GM21619 (cell line): Measurements from ENCODE around the gene CUX1.

Experiments used
- ATAC-seq: cut with Tn5 transposase; IDR thresholded peaks from one replicate; pipeline ENCODE4 v1.9.1; 2021; ENCODE audit not compliant: unreplicated experiment

Gene CUX1

DNA sequence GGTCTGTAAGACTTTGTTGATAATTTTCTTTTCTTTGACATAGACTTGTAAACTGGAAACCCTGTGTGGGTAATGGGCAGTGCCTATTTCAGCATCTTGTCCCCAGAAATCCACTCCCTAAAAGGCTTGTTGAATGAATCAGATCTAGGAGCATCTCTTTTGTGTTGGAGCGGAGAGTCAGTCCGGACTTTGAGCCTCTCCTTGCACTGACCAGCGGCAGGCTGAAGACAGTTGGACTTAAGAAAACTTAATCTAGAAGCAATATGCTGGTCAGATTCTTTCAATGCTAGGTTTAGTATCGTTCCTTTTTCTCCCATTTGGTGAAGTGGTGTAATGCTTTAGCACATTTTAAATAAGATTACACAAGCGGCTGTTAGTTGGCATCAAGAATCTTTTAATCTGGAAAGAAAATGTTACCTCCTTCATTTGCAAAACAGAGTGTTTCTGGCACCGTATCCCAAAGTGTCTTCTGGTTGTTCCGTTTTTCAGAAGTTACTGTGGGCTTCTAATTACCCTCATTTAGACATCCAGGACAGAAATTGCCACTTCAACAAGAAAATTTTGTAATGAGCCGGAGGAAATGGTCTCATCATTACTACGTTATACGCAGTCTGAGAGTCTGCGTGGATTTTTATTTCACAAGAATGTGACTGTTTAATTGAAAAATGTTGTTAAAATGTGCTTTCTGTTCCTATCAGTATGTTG, 74.7 kb downstream of the CUX1 start:
- no peak for ATAC-seq

DNA sequence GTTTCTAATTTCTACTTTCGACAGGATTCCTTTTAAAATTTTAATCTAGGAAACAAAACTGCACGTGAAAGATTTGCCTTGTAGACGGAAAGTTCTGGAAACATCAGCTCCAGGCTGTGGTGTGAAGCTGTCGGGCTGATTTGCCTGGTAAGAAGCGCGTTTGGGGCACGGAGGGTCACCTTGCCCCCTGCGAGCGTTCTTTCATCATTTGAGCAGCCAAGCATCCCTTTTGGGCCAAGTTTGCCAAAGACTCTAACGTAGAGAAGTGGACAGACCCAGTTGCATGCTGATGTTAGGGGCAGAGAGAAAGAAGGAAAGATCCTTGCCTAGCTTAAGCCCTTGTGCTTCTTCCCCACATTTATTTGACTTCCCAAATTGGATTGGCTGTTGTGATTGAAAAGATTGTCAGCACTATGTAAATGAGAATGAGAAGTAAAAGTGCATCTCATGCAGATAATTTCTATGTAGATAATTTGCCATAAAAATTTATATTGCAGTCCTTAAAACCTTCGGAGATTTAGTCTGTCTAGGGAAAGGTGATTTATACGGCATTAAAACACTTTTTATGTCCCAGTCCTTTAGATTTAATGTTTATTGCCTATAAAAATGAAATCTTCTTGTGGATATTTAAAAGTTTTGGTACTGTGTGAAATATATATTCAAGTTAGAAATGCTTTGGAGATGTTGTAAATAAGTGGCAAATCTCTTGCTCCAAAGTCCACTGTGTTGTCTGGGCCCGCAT, 76.1 kb downstream of the CUX1 start:
- ATAC-seq = no peak

GRCh38 chr7:101896316-101896715, 78.9 kb downstream of the CUX1 start:
- ATAC-seq = no peak

GRCh38 chr7:101896941-101897340, 79.5 kb downstream of the CUX1 start:
- ATAC-seq = no peak

DNA sequence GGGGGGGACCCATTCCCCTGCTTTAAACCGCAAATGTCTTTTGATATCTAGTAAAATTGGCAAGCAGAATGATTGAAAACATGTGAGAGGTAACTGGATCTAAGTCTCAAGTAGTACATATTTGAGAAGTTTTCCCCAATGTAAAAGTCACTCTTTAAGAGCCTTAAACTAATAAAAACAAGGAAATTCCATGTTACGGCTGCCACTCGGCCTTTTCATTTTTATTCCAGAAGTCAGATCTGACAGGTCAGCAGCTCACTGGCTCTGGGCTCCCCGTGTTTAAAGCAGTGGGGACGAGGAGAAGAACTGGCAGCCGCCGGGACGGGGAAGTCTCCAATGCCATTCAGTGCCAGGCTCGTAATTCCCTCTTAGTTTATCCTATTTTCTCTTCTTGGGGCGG, 80.7 kb downstream of the CUX1 start:
- no peak for ATAC-seq

- ATAC-seq = no peak
Measured at GRCh38 chr7:101899616-101900015, 82.2 kb downstream of the CUX1 start.

GRCh38 chr7:101900103-101900502, 82.7 kb downstream of the CUX1 start:
- ATAC-seq = no peak

- no peak for ATAC-seq
Measured at GRCh38 chr7:101901661-101902491, 84.5 kb downstream of the CUX1 start.

DNA sequence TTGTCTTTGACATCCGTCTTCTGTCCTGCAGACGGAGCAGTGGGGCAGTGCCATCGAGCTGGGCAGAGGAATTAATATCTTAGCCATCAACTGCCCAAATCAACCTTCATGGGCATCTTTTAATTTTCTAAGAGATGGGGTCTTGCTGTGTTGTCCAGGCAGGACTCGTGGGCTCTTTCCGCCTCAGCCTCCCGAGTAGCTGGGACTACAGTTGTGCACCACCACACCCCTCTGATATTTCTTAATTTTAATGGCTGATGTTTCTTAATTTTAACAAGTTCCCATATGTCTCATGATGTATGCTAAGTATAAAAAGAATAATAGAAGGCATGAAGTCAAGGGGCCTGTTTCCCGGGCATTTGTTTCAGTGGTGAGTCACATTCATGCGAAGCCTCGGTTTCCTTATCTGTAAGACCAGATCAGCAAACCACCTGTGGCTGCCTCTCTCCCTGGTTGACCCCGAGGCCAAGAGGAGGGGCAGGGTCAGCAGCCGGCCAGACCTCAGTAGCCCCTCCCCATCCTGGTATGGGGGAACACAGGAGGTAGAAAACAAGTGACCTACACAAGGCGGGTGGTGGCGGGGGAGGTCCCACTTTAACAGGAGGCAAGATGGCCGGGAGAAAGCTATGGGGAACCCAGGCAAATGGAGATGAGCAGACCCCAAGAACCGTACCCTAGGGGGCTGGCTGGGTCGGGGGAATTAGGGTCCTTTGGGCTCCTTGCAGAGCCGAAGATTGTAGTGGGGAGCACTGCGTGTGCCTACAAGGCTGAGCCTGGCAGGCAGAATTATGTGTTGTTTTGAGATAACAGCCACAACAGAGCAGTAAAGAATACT, 85.5 kb downstream of the CUX1 start:
- ATAC-seq = no peak

- no peak for ATAC-seq
Measured at GRCh38 chr7:101903515-101903868, 86.1 kb downstream of the CUX1 start.

DNA sequence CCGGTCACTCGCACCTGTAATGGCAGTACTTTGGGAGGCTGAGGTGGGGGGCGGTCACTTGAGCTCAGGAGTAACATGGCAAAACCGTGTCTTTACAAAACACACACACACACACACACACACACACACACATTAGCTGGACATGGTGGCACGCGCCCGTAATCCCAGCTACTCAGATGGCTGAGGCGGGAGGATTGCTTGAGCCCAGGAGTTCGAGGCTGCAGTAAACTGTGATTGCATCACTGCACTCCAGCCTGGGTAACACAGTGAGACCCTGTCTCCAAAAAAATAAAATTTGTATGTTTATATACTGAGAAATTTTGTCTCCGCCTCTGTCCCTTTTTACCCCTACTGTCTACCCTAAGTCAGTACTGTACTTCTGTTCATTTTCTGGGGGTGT, 86.6 kb downstream of the CUX1 start:
- no peak for ATAC-seq

GRCh38 chr7:101905203-101905865, 87.9 kb downstream of the CUX1 start:
- ATAC-seq = no peak

- no peak for ATAC-seq
Measured at GRCh38 chr7:101906291-101907240, 89.1 kb downstream of the CUX1 start.

GRCh38 chr7:101910991-101911799, 93.8 kb downstream of the CUX1 start:
- no peak for ATAC-seq

DNA sequence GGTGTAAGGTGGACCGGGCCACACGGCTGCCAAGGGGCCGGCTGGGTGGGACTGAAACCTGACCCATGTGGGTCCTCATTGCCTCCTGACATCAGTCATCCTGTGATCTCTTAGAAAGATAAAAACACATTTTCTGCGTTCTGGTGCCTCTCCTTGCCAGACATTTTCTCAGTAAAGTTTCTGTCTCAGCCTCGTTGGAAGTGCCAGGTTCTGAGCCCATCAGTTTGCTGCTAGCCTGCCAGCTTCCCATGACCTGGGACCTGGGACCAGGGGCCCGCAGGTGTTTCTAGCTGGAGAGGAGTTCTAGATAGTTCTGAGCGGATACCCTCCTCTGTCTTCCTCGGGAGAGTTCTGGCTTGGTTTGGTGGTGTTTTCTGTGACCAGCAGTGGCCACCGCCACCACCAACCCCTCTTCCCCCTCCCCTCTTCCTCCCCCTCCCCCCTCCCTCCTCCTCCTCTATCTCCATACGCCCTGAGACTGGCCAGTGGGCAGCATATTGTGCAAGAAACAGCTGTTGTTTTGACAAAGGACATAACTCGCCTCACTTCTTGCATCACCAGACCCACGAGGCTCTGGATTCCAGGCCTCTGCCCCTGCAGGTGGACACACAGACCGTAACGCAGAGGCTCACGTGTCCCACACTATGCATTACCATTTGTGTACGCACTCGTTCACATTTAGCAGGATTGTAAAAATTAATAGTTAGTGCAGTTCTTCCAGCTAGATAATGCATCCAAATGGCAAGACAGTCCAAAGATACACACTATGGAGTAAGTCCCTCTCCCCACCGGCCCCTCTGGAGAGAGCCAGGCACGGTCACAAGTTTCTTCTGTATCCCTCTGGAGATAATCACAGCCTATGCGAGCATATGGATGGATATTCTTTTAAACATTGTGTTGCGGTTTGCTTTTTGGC, 94.6 kb downstream of the CUX1 start:
- no peak for ATAC-seq

DNA sequence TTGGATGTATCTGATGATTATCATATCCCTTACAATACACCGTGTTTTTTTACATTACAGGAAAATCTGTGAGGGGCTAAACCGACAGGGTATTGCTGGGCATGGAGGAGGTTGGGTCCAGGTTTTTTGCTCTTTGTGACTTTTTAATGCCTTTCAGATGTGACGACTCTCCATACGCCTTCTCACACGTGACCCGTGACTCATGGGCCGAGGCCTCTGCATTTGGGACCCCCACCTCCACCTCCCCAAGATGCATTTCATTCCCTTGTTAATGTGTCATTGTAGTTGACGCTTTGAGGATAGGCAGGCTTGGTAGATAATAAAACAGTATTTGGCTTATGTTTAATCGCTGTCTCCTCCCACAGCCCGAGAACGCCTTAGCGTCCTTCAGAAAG, 95.3 kb downstream of the CUX1 start:
- ATAC-seq = no peak

DNA sequence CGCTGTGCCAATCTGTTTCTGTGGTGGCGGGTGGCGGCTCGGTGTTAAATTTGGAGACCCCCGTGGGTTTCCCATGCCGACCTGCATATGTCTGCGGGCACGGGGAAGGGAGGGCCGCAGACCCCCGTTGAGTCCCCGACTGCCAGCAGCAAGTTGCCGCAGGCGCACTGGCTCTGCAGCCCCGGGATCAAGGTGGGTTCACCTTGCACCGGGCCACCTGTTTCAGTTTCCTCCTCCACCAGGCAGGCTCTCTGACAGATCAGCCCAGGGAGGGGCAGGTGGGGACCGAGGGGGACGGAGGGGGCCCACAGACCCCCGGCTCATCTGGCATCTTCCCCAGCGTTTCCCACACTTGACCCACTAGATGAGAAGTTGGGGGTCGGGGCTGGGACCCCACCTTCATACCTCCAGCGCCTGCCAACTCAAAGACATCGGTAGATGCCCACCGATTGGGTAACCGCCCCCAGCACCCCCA, 95.9 kb downstream of the CUX1 start:
- no peak for ATAC-seq
